GM04504 (cell line): ENCODE data around the gene CD151.

Source experiments
- DNase-seq: peaks from one replicate; pipeline ENCODE4 v3.0.0-alpha.2; 2012; ENCODE audit warnings: low read depth

Gene CD151

DNA sequence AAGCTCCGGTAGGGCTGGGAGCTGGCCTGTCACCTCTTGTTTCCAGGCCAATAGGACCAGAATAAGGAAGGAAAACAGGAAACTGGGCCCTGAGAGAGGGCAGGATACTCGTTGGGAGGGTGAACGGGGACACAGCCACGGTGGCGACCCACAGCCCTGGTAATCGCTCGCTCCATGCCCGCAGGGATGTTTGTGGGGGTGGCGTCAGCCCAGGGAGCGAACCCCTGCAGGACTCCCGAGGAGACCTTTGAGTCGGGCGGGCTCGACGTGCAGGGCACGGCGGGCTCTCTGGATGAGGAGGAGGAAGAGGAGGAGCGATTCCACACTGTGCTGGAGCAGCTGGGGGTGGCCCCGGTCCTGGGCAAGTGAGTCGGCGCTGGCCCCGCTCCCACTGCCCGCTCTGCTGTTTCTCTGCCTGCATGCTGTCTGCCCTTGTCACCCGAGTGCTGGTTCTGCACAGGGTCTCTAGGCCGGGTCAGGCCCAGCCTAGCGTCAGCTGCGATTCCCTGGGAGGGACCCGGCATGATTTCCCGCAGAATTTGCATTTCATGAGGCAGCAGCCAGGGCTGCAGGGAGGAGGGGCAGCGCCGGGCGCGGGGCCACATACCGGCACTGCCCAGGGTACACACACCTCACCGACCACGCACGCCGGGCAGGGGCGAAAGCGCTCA is 3.4 kb upstream of the CD151 start:
- DNase-seq: no peak

- DNase-seq: no peak
These were observed 2.9 kb upstream of the CD151 start for GRCh38 chr11:829847-830294.

DNA sequence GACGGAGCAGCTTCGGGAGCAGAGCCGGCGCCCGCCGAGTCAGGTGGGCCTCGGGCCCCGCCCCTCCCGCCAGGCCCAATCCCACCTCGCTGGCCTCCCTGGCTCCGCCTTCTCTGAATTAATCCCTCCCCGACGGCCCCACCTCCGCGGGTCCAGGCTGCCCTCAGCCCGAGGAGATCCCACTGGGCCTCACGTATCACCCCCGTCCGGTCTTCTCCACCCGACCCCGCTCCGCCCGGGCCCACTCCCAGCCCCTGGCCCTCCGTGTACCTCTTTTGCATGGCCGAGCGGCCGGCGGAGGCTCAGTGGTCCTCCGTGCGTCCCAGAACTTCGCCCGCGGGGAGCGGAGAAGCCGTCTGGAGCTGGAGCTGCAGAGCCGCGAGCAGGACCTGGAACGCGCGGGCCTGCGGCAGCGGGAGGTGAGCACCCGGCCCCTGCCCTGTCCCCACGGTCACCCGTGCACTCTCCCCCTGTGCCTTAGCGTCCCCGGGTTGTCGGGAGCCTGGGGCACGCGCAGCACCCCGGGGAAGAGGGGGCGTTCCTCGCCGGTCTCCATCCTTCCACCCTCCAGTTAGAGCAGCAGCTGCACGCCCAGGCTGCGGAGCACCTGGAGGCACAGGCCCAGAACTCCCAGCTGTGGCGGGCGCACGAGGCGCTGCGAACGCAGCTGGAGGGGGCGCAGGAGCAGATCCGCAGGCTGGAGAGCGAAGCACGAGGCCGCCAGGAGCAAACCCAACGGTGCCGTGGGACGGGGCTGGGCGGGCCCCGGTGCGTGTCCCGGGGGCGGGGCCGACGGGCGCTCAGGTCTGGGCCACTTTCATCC is 2.2 kb upstream of the CD151 start:
- DNase-seq: no peak

- no peak for DNase-seq
These were observed 1.5 kb upstream of the CD151 start for GRCh38 chr11:831118-831864.

GRCh38 chr11:831961-832528 is 707 bp upstream of the CD151 start:
- DNase-seq: no peak

DNA sequence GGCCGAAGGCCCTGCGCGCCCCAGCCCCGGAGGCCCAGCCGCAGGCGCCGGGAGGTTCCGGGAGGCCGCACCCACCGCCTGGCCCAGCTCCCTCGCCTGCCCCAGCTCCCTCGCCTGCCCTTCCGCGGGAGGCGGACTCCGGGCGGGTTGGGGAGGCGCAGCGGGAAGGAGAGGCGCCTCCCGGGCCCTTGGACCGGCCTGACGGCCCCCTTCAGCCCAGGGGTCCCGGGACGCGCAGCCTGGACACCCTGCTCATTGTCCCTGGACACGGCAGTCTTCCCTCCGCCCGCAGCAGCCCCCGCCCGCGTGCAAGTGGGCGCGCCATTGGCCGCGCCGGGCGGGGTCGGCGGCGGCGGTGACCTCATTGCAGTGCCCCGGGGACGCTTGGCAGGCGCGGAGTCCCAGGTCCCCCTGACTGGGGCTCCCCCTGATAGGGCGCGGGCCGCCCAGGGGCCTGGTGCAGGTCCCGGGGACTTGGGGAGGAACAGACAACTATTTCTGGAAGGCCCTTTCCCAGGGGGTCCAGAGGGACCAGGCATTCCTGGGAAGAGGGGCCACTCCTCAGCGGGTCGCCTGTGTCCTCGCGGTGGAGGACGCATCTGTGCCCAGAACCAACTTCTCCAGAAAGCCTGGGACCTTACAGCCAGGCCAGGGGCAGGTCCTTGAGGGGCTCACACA is 501 bp downstream of the CD151 start:
- no peak for DNase-seq

GRCh38 chr11:833849-834311 is 1.1 kb downstream of the CD151 start:
- DNase-seq: no peak

GRCh38 chr11:834371-835316 is 1.9 kb downstream of the CD151 start:
- DNase-seq: no peak

GRCh38 chr11:836274-836673 is 3.5 kb downstream of the CD151 start:
- DNase-seq: no peak

DNA sequence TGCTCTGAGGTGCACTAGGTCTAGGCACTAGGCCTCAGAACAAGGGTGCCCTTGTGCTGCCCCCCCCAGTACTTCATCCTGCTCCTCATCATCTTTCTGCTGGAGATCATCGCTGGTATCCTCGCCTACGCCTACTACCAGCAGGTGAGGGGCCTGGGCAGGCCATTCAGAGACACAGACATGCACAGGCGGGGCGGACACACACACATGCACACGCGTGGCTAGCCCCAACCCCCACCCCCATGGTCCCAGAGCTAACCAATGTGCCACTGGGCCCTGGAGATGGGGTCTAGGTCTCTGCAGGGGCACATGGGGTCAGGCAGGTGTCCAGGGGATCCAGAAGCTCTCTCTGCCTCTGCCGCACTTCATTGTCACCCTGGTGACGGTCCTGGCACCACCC is 3.9 kb downstream of the CD151 start:
- no peak for DNase-seq

DNA sequence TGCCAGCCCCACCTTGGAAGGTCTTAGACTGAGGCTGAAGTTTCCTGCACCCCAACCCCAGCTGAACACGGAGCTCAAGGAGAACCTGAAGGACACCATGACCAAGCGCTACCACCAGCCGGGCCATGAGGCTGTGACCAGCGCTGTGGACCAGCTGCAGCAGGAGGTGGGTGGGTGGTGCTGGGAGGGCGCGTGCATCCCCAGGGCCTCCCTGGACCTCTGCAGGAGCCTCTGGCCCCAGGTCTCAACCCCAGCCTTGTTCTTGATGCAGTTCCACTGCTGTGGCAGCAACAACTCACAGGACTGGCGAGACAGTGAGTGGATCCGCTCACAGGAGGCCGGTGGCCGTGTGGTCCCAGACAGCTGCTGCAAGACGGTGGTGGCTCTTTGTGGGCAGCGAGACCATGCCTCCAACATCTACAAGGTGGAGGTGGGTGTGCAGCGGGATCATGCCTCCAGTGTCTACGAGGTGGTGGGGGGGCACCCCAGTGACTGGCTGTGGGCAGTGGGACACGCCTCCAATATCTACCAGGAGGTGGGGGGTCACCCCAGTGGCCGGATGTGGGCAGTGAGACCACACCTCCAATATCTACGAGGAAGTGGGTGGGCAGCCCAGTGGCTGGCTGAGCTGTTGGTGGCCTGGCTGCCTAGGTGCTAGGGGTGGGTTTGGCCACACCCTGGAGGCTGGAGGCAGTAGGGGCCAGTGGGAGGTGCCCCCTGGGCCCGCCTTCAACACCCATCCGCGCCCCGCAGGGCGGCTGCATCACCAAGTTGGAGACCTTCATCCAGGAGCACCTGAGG is 4.6 kb downstream of the CD151 start:
- no peak for DNase-seq

- DNase-seq: no peak
These were observed 5.2 kb downstream of the CD151 start for GRCh38 chr11:837990-838307.

GRCh38 chr11:838441-839279 is 5.9 kb downstream of the CD151 start:
- no peak for DNase-seq

- DNase-seq: no peak
These were observed 6.5 kb downstream of the CD151 start for GRCh38 chr11:839280-839623.

GRCh38 chr11:839875-840617 is 7.3 kb downstream of the CD151 start:
- DNase-seq: no peak

DNA sequence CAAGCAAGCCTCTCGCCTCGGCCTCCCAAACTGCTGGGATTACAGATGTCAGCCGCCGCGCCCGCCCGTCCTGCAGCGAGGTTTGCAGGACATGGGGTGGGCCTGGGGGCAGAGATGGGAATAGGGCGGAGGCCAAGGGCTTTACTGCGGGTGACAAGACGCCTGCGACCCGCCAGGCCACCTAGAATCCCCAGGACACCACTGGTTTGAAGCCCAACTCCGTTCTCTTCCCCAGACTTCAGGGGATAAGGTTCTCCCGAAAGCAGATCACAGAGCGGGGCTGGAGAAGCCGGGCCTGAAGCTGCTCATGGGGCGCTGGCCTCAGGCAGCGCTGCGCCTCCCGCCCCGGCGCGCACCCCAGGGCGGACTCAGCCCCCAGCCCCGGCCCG is 9.2 kb downstream of the CD151 start:
- DNase-seq: no peak

GRCh38 chr11:842370-843002 is 9.7 kb downstream of the CD151 start, which contains the start of the genes POLR2L and TSPAN4:
Gene POLR2L, minus strand, starts transcription at chr11:842529. Its CDS starts 21 bp downstream, at chr11:842508.
Gene TSPAN4, plus strand, starts transcription at chr11:842852. Its CDS starts 7,453 bp downstream, at chr11:850305.
- DNase-seq: peak; percentile 72
